KOPT-K1 (cell line): Measurements from ENCODE around the gene DHX40.
A peak's percentile ranks its signal among the peaks of the same experiment; 100 is the strongest.
"Not testable (repeated sequence)": the region's sequence is repeated elsewhere in the genome, so short reads cannot be mapped to it uniquely, and the experiment has no call there.

Experiments used
- H3K27ac ChIP-seq: fragments of 200-600 bp; sonication (generic); 2 replicates; pipeline ENCODE4 v1.5.1; 2016; ENCODE audit warnings: antibody characterized with exemption, mild to moderate bottlenecking, low read depth, low read length; ENCODE audit not compliant: poor library complexity, severe bottlenecking
- H3K36me3 ChIP-seq: fragments of 200-600 bp; sonication (generic); 2 replicates; pipeline ENCODE4 v1.5.1; 2017; ENCODE audit warnings: antibody characterized with exemption, mild to moderate bottlenecking, low read length, moderate library complexity; ENCODE audit not compliant: insufficient read depth
- H3K9me3 ChIP-seq: fragments of 200-600 bp; sonication (generic); 2 replicates; pipeline ENCODE4 v1.5.1; 2017; ENCODE audit warnings: antibody characterized with exemption, low read length, mild to moderate bottlenecking; ENCODE audit not compliant: insufficient read depth, poor library complexity, severe bottlenecking

DHX40 gene

GRCh38 chr17:59632398-59632797 lies 67.0 kb downstream of the DHX40 start:
- peaks cover 75% of the 10 kb centered on the region for H3K36me3 ChIP-seq
- H3K27ac ChIP-seq, result no peak overlapping the region
- no peaks in the 10 kb centered on the region for H3K9me3 ChIP-seq

GRCh38 chr17:59633658-59634359 lies 68.4 kb downstream of the DHX40 start:
- peaks cover 61% of the 10 kb centered on the region for H3K36me3 ChIP-seq
- no peak overlapping the region for H3K27ac ChIP-seq
- H3K9me3 ChIP-seq, result no peaks in the 10 kb centered on the region

GRCh38 chr17:59634632-59635541 lies 69.5 kb downstream of the DHX40 start:
- H3K9me3 ChIP-seq, result no peaks in the 10 kb centered on the region
- H3K36me3 ChIP-seq, result peaks cover 50% of the 10 kb centered on the region
- H3K27ac ChIP-seq, result no peak overlapping the region

- Histone ChIP-seq H3K9me3 (no peaks in the 10 kb centered on the region), H3K27ac (no peak overlapping the region), H3K36me3 (peaks cover 41% of the 10 kb centered on the region)
Observed at GRCh38 chr17:59637611-59638310, 72.4 kb downstream of the DHX40 start.

GRCh38 chr17:59638553-59638952 lies 73.1 kb downstream of the DHX40 start:
- H3K36me3 ChIP-seq, result peaks cover 38% of the 10 kb centered on the region
- no peaks in the 10 kb centered on the region for H3K9me3 ChIP-seq
- H3K27ac ChIP-seq, result no peak overlapping the region

- Histone ChIP-seq H3K27ac (peak overlapping the region; percentile 45), H3K9me3 (no peaks in the 10 kb centered on the region), H3K36me3 (peaks cover 47% of the 10 kb centered on the region)
Observed at GRCh38 chr17:59641799-59642484, 76.5 kb downstream of the DHX40 start.

GRCh38 chr17:59642565-59642964 lies 77.2 kb downstream of the DHX40 start:
- H3K36me3 ChIP-seq, result peaks cover 54% of the 10 kb centered on the region
- H3K27ac ChIP-seq, result peak overlapping the region; percentile 45
- H3K9me3 ChIP-seq, result no peaks in the 10 kb centered on the region

- Histone ChIP-seq H3K9me3 (no peaks in the 10 kb centered on the region), H3K36me3 (peaks cover 62% of the 10 kb centered on the region), H3K27ac (no peak overlapping the region)
Observed at GRCh38 chr17:59643159-59644140, 78.0 kb downstream of the DHX40 start.

GRCh38 chr17:59647288-59647687 lies 81.9 kb downstream of the DHX40 start:
- Histone ChIP-seq H3K9me3 (peaks cover 3% of the 10 kb centered on the region), H3K27ac (no peak overlapping the region), H3K36me3 (peaks cover 92% of the 10 kb centered on the region)

- Histone ChIP-seq H3K36me3 (peaks cover 98% of the 10 kb centered on the region), H3K9me3 (peaks cover 8% of the 10 kb centered on the region), H3K27ac (no peak overlapping the region)
Observed at GRCh38 chr17:59649886-59650285, 84.5 kb downstream of the DHX40 start.

- Histone ChIP-seq H3K36me3 (peaks cover 98% of the 10 kb centered on the region), H3K9me3 (peaks cover 8% of the 10 kb centered on the region), H3K27ac (no peak overlapping the region)
Observed at GRCh38 chr17:59650642-59651041, 85.2 kb downstream of the DHX40 start.

- H3K27ac ChIP-seq, result no peak overlapping the region
Observed at GRCh38 chr17:59651346-59651745, 85.9 kb downstream of the DHX40 start.

GRCh38 chr17:59652119-59652518 lies 86.7 kb downstream of the DHX40 start:
- no peak overlapping the region for H3K27ac ChIP-seq
- H3K36me3 ChIP-seq, result peaks cover 98% of the 10 kb centered on the region
- H3K9me3 ChIP-seq, result peaks cover 8% of the 10 kb centered on the region

More at GRCh38 chr17:59651346-59651745, 85.9 kb downstream of the DHX40 start:
- H3K9me3 ChIP-seq, result peaks cover 8% of the 10 kb centered on the region
- peaks cover 98% of the 10 kb centered on the region for H3K36me3 ChIP-seq

- H3K36me3 ChIP-seq, result peaks cover 98% of the 10 kb centered on the region
- H3K9me3 ChIP-seq, H3K27ac ChIP-seq: not testable (repeated sequence)
Observed at GRCh38 chr17:59656624-59657023, 91.2 kb downstream of the DHX40 start.
